ENCODE data around the gene TMEM132C. TPM values are rescaled to one million over a fixed set of nuclear protein-coding genes. Genes with fewer than 3 reads are reported as not detected.

The TMEM132C gene
- total RNA-seq, 1 experiment from 2014 or later, result not detected

DNA sequence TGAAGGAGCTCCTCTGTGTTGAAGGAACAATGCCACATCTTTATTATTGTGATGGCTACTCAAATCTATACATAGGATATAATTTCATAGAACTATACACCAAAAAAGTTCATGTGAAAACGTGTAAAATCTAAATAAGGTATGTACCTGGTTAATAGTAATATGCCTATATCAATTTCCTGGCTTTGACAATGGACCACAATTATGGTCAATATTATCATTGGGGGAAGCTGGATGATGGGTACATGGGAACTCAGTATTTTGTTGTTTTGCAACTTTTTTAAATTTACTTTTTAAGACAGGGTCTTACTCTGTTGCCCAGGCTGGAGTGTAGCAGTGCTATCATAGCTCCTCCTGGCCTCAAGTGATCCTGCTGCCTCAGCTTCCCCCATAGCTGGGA lies 270.7 kb downstream of the TMEM132C start:
- Mint-ChIP-seq H3K36me3 (ENCODE audit: insufficient read depth, unreplicated experiment) (no peaks in the 10 kb centered on the region), H3K9me3 (ENCODE audit: unreplicated experiment) (peaks cover 45% of the 10 kb centered on the region), H3K4me3 (ENCODE audit: unreplicated experiment) (no peak overlapping the region), H3K27me3 (ENCODE audit: insufficient read depth, unreplicated experiment) (no peaks in the 10 kb centered on the region), H3K27ac (ENCODE audit: low read depth, unreplicated experiment) (no peak overlapping the region), H3K4me1 (ENCODE audit: insufficient read depth, unreplicated experiment) (no peaks in the 10 kb centered on the region)
- intact Hi-C loops (cut with micrococcal nuclease), result no loop called here
- no TSS peak for BruUV-seq (replicated peaks)
- DNase-seq (ENCODE audit: unreplicated experiment), result no peak
- TF ChIP-seq CTCF (IDR thresholded peaks at IDR 0.05; ENCODE audit: unreplicated experiment), result no peak
- CTCF ChIA-PET, result no interaction called here
- POLR2A ChIA-PET, result no interaction called here

DNA sequence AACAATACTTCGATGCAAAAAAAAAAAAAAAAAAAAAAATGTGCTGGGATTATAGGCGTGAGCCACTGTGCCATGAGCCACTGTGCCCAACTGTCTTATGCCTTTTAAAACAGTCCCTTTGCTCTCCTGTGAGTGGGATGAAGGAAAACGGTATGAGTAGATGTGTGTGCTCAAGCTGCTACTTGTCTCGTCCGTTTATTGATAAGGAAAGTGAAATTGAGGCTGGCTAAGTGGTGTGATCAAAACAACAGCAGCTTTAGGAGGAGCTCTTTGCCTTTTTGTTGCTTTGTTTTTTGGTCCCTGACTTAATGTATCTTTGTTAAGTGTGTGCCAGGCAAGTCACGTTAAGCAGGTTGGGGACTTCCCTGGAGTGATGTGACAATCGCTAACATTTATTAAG lies 275.9 kb downstream of the TMEM132C start:
- ChIA-PET POLR2A (no interaction called here), CTCF (interaction anchor here (0.6 kb wide), 1 partner anchor 497 kb away, joined by 3 read pairs; no protein-coding TSS in a partner anchor)
- Mint-ChIP-seq H3K36me3 (ENCODE audit: insufficient read depth, unreplicated experiment) (no peaks in the 10 kb centered on the region), H3K27ac (ENCODE audit: low read depth, unreplicated experiment) (no peak overlapping the region), H3K4me3 (ENCODE audit: unreplicated experiment) (no peak overlapping the region), H3K27me3 (ENCODE audit: insufficient read depth, unreplicated experiment) (no peaks in the 10 kb centered on the region), H3K4me1 (ENCODE audit: insufficient read depth, unreplicated experiment) (no peaks in the 10 kb centered on the region), H3K9me3 (ENCODE audit: unreplicated experiment) (peaks cover 28% of the 10 kb centered on the region)
- intact Hi-C loops (cut with micrococcal nuclease), result no loop called here
- DNase-seq (ENCODE audit: unreplicated experiment), result no peak
- no peak for TF ChIP-seq CTCF (IDR thresholded peaks at IDR 0.05; ENCODE audit: unreplicated experiment)
- no TSS peak for BruUV-seq (replicated peaks)

DNA sequence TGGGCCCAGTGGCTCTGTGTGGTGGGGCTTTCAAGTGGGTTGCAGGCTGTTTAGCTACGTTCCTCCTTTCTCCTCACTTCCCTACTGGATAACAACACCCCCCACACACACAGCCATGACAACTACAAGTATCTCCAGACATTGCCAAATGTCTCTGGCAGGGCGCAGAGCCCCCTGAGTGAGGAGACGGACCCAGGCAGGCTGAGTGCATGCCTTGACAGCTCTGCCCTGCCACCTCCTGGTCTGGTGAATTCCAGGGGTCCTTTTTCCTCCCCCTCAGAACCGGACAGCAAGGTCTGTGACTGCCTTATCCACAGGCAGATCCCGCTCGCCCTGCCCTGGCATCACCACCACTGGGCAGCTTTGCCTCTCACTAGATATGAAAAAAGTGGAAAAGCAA lies 276.5 kb downstream of the TMEM132C start:
- H3K36me3 Mint-ChIP-seq (ENCODE audit: insufficient read depth, unreplicated experiment), result no peaks in the 10 kb centered on the region
- no peaks in the 10 kb centered on the region for H3K4me1 Mint-ChIP-seq (ENCODE audit: insufficient read depth, unreplicated experiment)
- H3K9me3 Mint-ChIP-seq (ENCODE audit: unreplicated experiment), result peaks cover 31% of the 10 kb centered on the region
- ChIA-PET CTCF (no interaction called here), POLR2A (no interaction called here)
- no peak for DNase-seq (ENCODE audit: unreplicated experiment)
- no peaks in the 10 kb centered on the region for H3K27me3 Mint-ChIP-seq (ENCODE audit: insufficient read depth, unreplicated experiment)
- no TSS peak for BruUV-seq (replicated peaks)
- no peak overlapping the region for H3K4me3 Mint-ChIP-seq (ENCODE audit: unreplicated experiment)
- intact Hi-C loops (cut with micrococcal nuclease), result no loop called here
- no peak overlapping the region for H3K27ac Mint-ChIP-seq (ENCODE audit: low read depth, unreplicated experiment)
- no peak for TF ChIP-seq CTCF (IDR thresholded peaks at IDR 0.05; ENCODE audit: unreplicated experiment)

DNA sequence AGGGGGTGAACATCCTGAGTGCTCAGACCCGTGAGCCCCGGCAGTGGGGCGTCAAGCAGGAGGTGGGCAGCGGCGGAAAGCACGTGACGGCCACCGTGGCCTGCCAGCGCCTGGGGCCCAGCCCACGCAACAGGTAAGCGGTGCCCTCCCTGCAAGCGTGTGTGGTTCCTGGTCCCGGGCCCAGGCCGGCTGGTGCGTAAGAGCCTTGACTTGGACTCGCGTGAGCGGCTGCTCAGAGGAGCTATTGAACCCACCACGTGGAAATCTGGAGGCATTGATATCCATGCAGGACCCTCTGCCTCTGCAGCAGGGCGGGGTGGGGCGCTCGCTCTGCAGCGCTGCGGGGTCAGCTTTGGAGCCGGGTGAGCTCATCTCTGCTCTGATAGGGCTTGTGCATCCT lies 277.0 kb downstream of the TMEM132C start:
- Mint-ChIP-seq H3K36me3 (ENCODE audit: insufficient read depth, unreplicated experiment) (no peaks in the 10 kb centered on the region), H3K4me1 (ENCODE audit: insufficient read depth, unreplicated experiment) (no peaks in the 10 kb centered on the region), H3K27ac (ENCODE audit: low read depth, unreplicated experiment) (no peak overlapping the region), H3K9me3 (ENCODE audit: unreplicated experiment) (peaks cover 28% of the 10 kb centered on the region), H3K27me3 (ENCODE audit: insufficient read depth, unreplicated experiment) (no peaks in the 10 kb centered on the region), H3K4me3 (ENCODE audit: unreplicated experiment) (no peak overlapping the region)
- ChIA-PET CTCF (no interaction called here), POLR2A (no interaction called here)
- no TSS peak for BruUV-seq (replicated peaks)
- no peak for DNase-seq (ENCODE audit: unreplicated experiment)
- intact Hi-C loops (cut with micrococcal nuclease), result no loop called here
- no peak for TF ChIP-seq CTCF (IDR thresholded peaks at IDR 0.05; ENCODE audit: unreplicated experiment)
